ENCODE measurements around the gene FOXA2. TPM values are rescaled to one million over a fixed set of nuclear protein-coding genes. Genes with fewer than 3 reads are reported as not detected.

The FOXA2 gene
- total and polyA plus RNA-seq, 2 of the 13 experiments (the other 11 are each of a cell fraction or from before 2014, with no cell fraction given): 8.8 to 12.2 TPM

DNA sequence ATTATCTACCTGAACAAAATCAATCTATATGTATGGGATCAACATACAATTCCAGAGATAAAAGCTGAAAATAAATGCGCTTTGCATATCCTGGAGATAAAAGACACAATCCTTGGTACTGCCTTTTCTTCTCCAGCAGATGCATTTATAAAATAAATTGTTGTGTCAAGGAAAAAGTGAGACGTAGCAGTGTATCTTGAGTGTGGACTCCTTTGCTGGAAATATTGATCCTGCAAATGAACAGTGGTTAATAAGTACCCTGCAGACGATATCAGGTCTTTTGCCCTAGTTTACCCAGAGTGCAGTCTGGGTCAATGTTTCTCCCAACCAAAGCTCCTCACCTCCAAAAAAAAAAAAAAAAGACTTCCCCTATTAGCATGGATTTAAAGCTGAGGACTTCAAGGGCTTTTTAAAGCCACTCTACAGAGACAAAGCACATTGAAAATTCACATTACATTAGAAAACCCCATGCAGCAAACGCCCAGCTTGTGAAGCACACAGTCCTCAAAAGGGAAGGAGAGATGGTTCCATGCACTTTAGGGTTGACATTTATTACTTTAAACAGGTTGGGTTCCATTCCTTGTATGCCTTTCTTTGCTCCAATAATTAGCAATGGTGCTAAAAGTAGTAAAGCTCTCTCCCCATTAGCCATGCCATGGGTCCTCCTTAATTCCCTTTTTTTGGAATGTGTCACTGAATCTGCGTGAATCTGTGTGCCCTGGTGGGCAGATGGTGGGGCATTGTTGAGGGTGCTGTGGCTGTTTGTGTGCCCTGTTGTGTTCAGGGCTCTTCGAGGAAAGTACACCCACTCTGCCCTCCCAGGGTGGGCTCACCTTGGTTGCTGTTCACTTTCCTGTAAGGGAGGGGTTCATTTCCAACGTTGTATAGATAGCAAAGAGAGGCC is 21.1 kb downstream of the FOXA2 start (continued):
- TF ChIP-seq, protein P1, sequence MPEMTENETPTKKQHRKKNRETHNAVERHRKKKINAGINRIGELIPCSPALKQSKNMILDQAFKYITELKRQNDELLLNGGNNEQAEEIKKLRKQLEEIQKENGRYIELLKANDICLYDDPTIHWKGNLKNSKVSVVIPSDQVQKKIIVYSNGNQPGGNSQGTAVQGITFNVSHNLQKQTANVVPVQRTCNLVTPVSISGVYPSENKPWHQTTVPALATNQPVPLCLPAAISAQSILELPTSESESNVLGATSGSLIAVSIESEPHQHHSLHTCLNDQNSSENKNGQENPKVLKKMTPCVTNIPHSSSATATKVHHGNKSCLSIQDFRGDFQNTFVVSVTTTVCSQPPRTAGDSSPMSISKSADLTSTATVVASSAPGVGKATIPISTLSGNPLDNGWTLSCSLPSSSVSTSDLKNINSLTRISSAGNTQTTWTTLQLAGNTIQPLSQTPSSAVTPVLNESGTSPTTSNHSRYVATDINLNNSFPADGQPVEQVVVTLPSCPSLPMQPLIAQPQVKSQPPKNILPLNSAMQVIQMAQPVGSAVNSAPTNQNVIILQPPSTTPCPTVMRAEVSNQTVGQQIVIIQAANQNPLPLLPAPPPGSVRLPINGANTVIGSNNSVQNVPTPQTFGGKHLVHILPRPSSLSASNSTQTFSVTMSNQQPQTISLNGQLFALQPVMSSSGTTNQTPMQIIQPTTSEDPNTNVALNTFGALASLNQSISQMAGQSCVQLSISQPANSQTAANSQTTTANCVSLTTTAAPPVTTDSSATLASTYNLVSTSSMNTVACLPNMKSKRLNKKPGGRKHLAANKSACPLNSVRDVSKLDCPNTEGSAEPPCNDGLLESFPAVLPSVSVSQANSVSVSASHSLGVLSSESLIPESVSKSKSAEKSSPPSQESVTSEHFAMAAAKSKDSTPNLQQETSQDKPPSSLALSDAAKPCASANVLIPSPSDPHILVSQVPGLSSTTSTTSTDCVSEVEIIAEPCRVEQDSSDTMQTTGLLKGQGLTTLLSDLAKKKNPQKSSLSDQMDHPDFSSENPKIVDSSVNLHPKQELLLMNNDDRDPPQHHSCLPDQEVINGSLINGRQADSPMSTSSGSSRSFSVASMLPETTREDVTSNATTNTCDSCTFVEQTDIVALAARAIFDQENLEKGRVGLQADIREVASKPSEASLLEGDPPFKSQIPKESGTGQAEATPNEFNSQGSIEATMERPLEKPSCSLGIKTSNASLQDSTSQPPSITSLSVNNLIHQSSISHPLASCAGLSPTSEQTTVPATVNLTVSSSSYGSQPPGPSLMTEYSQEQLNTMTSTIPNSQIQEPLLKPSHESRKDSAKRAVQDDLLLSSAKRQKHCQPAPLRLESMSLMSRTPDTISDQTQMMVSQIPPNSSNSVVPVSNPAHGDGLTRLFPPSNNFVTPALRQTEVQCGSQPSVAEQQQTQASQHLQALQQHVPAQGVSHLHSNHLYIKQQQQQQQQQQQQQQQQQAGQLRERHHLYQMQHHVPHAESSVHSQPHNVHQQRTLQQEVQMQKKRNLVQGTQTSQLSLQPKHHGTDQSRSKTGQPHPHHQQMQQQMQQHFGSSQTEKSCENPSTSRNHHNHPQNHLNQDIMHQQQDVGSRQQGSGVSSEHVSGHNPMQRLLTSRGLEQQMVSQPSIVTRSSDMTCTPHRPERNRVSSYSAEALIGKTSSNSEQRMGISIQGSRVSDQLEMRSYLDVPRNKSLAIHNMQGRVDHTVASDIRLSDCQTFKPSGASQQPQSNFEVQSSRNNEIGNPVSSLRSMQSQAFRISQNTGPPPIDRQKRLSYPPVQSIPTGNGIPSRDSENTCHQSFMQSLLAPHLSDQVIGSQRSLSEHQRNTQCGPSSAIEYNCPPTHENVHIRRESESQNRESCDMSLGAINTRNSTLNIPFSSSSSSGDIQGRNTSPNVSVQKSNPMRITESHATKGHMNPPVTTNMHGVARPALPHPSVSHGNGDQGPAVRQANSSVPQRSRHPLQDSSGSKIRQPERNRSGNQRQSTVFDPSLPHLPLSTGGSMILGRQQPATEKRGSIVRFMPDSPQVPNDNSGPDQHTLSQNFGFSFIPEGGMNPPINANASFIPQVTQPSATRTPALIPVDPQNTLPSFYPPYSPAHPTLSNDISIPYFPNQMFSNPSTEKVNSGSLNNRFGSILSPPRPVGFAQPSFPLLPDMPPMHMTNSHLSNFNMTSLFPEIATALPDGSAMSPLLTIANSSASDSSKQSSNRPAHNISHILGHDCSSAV (CRISPR knock-in tag; IDR thresholded peaks at IDR 0.05; ENCODE audit: borderline replicate concordance): no peak
- TF ChIP-seq ZNF703 (CRISPR knock-in tag; IDR thresholded peaks at IDR 0.05; ENCODE audit: borderline replicate concordance) (no peak), HDAC1 (CRISPR knock-in tag; IDR thresholded peaks at IDR 0.05) (no peak), NCOA5 (CRISPR knock-in tag; IDR thresholded peaks at IDR 0.05) (peak; percentile 85; the same call in 1 of the 2 replicates), PTBP1 (IDR thresholded peaks at IDR 0.05; ENCODE audit: low read depth, low read length, poor library complexity, severe bottlenecking) (no peak), BRCA1 (CRISPR knock-in tag; IDR thresholded peaks at IDR 0.05) (peak; percentile 32; the same call in 1 of the 2 replicates), NFIC (IDR thresholded peaks at IDR 0.05; ENCODE audit: low read length) (peak; percentile 59), SOX5 (CRISPR knock-in tag; IDR thresholded peaks at IDR 0.05; ENCODE audit: borderline replicate concordance) (no peak), MED1 (CRISPR knock-in tag; IDR thresholded peaks at IDR 0.05) (peak; percentile 75), FOXA1 (IDR thresholded peaks at IDR 0.05) (no peak), FOXA1 (CRISPR knock-in tag; IDR thresholded peaks at IDR 0.05) (no peak), SALL1 (CRISPR knock-in tag; IDR thresholded peaks at IDR 0.05) (peak; percentile 22; the same call in 1 of the 2 replicates)
- TF ChIP-seq, protein P2, sequence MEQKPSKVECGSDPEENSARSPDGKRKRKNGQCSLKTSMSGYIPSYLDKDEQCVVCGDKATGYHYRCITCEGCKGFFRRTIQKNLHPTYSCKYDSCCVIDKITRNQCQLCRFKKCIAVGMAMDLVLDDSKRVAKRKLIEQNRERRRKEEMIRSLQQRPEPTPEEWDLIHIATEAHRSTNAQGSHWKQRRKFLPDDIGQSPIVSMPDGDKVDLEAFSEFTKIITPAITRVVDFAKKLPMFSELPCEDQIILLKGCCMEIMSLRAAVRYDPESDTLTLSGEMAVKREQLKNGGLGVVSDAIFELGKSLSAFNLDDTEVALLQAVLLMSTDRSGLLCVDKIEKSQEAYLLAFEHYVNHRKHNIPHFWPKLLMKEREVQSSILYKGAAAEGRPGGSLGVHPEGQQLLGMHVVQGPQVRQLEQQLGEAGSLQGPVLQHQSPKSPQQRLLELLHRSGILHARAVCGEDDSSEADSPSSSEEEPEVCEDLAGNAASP (CRISPR knock-in tag; IDR thresholded peaks at IDR 0.05; ENCODE audit: borderline replicate concordance): peak; percentile 40; the same call in 1 of the 2 replicates
- TF ChIP-seq, protein P3, sequence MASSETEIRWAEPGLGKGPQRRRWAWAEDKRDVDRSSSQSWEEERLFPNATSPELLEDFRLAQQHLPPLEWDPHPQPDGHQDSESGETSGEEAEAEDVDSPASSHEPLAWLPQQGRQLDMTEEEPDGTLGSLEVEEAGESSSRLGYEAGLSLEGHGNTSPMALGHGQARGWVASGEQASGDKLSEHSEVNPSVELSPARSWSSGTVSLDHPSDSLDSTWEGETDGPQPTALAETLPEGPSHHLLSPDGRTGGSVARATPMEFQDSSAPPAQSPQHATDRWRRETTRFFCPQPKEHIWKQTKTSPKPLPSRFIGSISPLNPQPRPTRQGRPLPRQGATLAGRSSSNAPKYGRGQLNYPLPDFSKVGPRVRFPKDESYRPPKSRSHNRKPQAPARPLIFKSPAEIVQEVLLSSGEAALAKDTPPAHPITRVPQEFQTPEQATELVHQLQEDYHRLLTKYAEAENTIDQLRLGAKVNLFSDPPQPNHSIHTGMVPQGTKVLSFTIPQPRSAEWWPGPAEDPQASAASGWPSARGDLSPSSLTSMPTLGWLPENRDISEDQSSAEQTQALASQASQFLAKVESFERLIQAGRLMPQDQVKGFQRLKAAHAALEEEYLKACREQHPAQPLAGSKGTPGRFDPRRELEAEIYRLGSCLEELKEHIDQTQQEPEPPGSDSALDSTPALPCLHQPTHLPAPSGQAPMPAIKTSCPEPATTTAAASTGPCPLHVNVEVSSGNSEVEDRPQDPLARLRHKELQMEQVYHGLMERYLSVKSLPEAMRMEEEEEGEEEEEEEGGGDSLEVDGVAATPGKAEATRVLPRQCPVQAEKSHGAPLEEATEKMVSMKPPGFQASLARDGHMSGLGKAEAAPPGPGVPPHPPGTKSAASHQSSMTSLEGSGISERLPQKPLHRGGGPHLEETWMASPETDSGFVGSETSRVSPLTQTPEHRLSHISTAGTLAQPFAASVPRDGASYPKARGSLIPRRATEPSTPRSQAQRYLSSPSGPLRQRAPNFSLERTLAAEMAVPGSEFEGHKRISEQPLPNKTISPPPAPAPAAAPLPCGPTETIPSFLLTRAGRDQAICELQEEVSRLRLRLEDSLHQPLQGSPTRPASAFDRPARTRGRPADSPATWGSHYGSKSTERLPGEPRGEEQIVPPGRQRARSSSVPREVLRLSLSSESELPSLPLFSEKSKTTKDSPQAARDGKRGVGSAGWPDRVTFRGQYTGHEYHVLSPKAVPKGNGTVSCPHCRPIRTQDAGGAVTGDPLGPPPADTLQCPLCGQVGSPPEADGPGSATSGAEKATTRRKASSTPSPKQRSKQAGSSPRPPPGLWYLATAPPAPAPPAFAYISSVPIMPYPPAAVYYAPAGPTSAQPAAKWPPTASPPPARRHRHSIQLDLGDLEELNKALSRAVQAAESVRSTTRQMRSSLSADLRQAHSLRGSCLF (CRISPR knock-in tag; IDR thresholded peaks at IDR 0.05; ENCODE audit: borderline replicate concordance): 0 out of 2 replicates have a peak, but pooled peaks have one; percentile 63
